Upper lobe of left lung (tissue), 6 donors: ENCODE data around the gene PRDM2. TPM values are rescaled to one million over a fixed set of nuclear protein-coding genes. Genes with fewer than 3 reads are reported as not detected.

Experiments
- ATAC-seq, 2 donors: fragments of 200-7000 bp; cut with Tn5 transposase; one replicate each; pipeline ENCODE4 v1.9.1; 2022; ENCODE audit warnings: mild to moderate bottlenecking in 2 of 2, moderate library complexity in 2 of 2; ENCODE audit not compliant: low FRiP score in 2 of 2
- DNase-seq, 2 donors: peaks; one replicate each; pipeline ENCODE4 v3.0.0-alpha.2; 2019 to 2020
- H3K27ac ChIP-seq, 4 donors: fragments of 200-600 bp; sonication (generic); one replicate each; pipeline ENCODE4 v1.5.1; 2016 to 2019
- H3K27me3 ChIP-seq, 4 donors: fragments of 200-600 bp; sonication (generic); one replicate each; pipeline ENCODE4 v1.5.1; 2017 to 2019
- H3K36me3 ChIP-seq, 4 donors: fragments of 200-600 bp; sonication (generic); one replicate each; pipeline ENCODE4 v1.5.1; 2016 to 2019
- H3K4me1 ChIP-seq, 4 donors: fragments of 200-600 bp; sonication (generic); one replicate each; pipeline ENCODE4 v1.5.1; 2018 to 2019
- H3K4me3 ChIP-seq, 4 donors: fragments of 200-600 bp; sonication (generic); one replicate each; pipeline ENCODE4 v1.5.1; 2017 to 2019; ENCODE audit warnings: mild to moderate bottlenecking in 2 of 4, moderate library complexity in 1 of 4
- H3K9me3 ChIP-seq, 4 donors: fragments of 200-600 bp; sonication (generic); one replicate each; pipeline ENCODE4 v1.5.1; 2018 to 2019
- EP300 ChIP-seq, 4 donors: sonication (generic); formaldehyde crosslinking; IDR thresholded peaks; one replicate each; pipeline ENCODE4 v1.5.1; 2017; ENCODE audit warnings: antibody characterized with exemption in 4 of 4, control low read depth in 2 of 4
- POLR2A ChIP-seq, 4 donors: fragments of 450-650 bp; IDR thresholded peaks; one replicate each; pipeline ENCODE4 v1.5.1; 2016 to 2017; ENCODE audit warnings: antibody characterized with exemption in 4 of 4, mild to moderate bottlenecking in 2 of 4
- POLR2AphosphoS5 ChIP-seq, 2 donors: sonication (generic); formaldehyde crosslinking; IDR thresholded peaks; one replicate each; pipeline ENCODE4 v1.5.1; 2017; ENCODE audit warnings: antibody characterized with exemption in 2 of 2
- WGBS, 2 donors: methylation state at CpG; one replicate each; pipeline ENCODE4 v1.1.5; 2017 to 2018; 5-methylcytosine and 5-hydroxymethylcytosine counted together
- total RNA-seq, 6 donors: library from RNA; depleted of rRNA in 4 of 6; stranded (reverse); fragments of >200 nt in 4 of 6; gene quantifications; one replicate each; pipeline versions ENCODE4 v1.1.0 to v1.2.1, GENCODE V29; 2016 to 2021
- TF ChIP-seq, protein P1 (sequence below), 6 experiments: fragments of 450-650 bp in 4 of 6; fragments of 200-600 bp in 2 of 6; sonication (generic) in 2 of 6; IDR thresholded peaks; one replicate each; pipeline ENCODE4 v1.5.1; 2016 to 2019; ENCODE audit warnings: antibody characterized with exemption in 6 of 6
- donor health status: DM: no; HTN: no; CAD: no; lungs with moderate emphysema.
- donor health status: DM: no; HTN: yes; CAD: no; lungs with severe emphysema.

Gene PRDM2
- total RNA-seq, 6 donors from 2014 or later, result 35.0 to 70.2 (median 40.9) TPM

DNA sequence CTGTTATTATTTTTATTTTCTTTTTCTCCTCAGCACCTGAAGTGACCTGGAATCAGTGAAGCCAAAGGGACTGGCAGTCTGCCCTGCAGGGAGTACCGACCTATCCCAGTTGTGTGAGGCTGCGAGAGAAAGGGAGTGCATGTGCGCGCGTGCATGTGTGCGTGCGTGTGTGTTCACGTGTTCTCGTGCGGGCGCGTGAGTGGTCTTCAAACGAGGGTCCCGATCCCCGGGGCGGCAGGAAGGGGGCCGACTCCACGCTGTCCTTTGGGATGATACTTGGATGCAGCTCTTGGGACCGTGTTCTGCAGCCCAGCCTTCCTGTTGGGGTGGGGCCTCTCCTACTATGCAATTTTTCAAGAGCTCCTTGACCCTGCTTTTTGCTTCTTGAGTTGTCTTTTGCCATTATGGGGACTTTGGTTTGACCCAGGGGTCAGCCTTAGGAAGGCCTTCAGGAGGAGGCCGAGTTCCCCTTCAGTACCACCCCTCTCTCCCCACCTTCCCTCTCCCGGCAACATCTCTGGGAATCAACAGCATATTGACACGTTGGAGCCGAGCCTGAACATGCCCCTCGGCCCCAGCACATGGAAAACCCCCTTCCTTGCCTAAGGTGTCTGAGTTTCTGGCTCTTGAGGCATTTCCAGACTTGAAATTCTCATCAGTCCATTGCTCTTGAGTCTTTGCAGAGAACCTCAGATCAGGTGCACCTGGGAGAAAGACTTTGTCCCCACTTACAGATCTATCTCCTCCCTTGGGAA is 123.3 kb downstream of the PRDM2 start:
- Histone ChIP-seq H3K4me3 (no peak overlapping the region), H3K27me3 (no peaks in the 10 kb centered on the region), H3K4me1 (no peaks in the 10 kb centered on the region), H3K27ac (no peak overlapping the region), H3K36me3 (peaks cover 0 to 32% (median 4%) of the 10 kb centered on the region in 4 donors), H3K9me3 (no peaks in the 10 kb centered on the region)
- DNase-seq, result peak in 1 of 2 donors; percentile 58
- TF ChIP-seq POLR2AphosphoS5 (IDR thresholded peaks at IDR 0.05) (no peak), POLR2A (IDR thresholded peaks at IDR 0.05) (no peak), EP300 (IDR thresholded peaks at IDR 0.05) (no peak)
- TF ChIP-seq, protein P1, sequence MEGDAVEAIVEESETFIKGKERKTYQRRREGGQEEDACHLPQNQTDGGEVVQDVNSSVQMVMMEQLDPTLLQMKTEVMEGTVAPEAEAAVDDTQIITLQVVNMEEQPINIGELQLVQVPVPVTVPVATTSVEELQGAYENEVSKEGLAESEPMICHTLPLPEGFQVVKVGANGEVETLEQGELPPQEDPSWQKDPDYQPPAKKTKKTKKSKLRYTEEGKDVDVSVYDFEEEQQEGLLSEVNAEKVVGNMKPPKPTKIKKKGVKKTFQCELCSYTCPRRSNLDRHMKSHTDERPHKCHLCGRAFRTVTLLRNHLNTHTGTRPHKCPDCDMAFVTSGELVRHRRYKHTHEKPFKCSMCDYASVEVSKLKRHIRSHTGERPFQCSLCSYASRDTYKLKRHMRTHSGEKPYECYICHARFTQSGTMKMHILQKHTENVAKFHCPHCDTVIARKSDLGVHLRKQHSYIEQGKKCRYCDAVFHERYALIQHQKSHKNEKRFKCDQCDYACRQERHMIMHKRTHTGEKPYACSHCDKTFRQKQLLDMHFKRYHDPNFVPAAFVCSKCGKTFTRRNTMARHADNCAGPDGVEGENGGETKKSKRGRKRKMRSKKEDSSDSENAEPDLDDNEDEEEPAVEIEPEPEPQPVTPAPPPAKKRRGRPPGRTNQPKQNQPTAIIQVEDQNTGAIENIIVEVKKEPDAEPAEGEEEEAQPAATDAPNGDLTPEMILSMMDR (IDR thresholded peaks at IDR 0.05), result no peak
- ATAC-seq, result no peak
- WGBS, 2 donors, result 95% methylated on average over 24 of the region's 24 CpGs

DNA sequence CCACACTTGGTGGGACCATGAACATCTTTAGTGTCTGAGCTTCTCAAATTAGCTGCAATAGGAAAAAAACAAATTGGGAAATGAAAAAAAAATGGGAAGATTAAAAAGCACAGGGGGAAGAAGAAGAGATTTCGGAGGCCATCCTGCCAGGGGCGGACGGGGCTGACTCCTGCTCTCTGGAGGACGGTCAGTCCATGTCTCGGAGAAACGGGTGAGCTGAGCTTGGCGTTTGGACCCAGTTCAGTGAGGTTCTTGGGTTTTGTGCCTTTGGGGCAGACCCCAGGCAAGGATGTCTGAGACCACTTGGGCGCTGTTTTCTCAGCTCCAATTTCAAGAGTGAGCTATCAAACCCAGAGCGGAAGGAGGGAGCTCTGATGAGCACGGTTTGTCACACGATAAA is 123.9 kb downstream of the PRDM2 start:
- Histone ChIP-seq H3K27ac (no peak overlapping the region), H3K9me3 (no peaks in the 10 kb centered on the region), H3K4me3 (no peak overlapping the region), H3K4me1 (peaks cover 0 to 3% (median under 1%) of the 10 kb centered on the region in 4 donors), H3K27me3 (no peaks in the 10 kb centered on the region), H3K36me3 (peaks cover 0 to 32% (median 4%) of the 10 kb centered on the region in 4 donors)
- TF ChIP-seq, protein P1 (IDR thresholded peaks at IDR 0.05), result no peak
- TF ChIP-seq EP300 (IDR thresholded peaks at IDR 0.05), result no peak
- no peak for TF ChIP-seq POLR2A (IDR thresholded peaks at IDR 0.05)
- no peak for TF ChIP-seq POLR2AphosphoS5 (IDR thresholded peaks at IDR 0.05)
- 83 to 90% methylated on average over 11 of the region's 11 CpGs for WGBS, 2 donors
- DNase-seq, result no peak
- ATAC-seq, result no peak

DNA sequence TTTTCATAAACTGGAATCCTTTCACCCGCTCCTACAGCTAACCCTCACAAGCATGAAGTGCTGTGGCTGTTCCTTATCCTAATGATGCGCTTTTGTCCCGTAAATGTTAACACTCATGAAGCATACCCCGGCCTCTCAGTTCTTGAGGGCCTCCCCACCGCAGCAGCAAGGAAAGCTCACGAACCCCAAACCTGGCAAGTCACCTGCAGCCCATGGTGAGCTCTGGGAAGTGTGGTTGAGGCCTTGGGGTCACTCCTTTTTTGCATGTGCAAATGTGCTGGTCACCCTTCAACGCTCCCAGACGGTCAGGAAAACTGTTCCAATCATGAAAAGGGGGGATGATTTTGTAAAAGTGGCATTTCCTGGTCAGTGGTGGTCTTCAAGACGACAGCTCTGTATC is 124.6 kb downstream of the PRDM2 start:
- ATAC-seq (no peak), DNase-seq (no peak)
- Histone ChIP-seq H3K27me3 (no peaks in the 10 kb centered on the region), H3K4me1 (peaks cover 0 to 8% (median 7%) of the 10 kb centered on the region in 4 donors), H3K9me3 (no peaks in the 10 kb centered on the region), H3K4me3 (no peak overlapping the region), H3K36me3 (peaks cover 0 to 29% (median 3%) of the 10 kb centered on the region in 4 donors), H3K27ac (no peak overlapping the region)
- 91 to 94% methylated on average over 7 to 9 of the region's 9 CpGs for WGBS, 2 donors
- TF ChIP-seq POLR2A (IDR thresholded peaks at IDR 0.05), result no peak
- no peak for TF ChIP-seq POLR2AphosphoS5 (IDR thresholded peaks at IDR 0.05)
- TF ChIP-seq EP300 (IDR thresholded peaks at IDR 0.05), result no peak
- TF ChIP-seq, protein P1 (IDR thresholded peaks at IDR 0.05), result no peak

DNA sequence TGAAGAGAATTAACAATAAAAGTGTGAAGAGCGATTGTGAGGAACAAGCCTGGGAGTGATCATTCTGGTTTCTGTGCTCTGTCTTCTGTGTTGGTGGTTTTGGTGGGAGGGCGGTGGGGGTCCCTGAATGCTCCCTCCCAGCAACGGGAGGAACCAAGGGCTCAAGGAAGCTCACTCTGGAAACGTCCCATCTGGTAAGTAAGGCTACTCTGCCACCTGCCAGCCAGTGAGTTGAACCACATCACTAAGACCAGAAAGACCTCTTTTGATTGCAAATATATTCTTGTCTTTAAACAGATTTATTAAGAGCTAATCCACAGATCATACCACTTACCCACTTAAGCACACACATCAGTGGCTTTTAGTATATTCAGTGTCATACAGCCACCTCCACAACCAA is 125.0 kb downstream of the PRDM2 start:
- 85 to 87% methylated on average over 4 of the region's 4 CpGs for WGBS, 2 donors
- Histone ChIP-seq H3K27ac (no peak overlapping the region), H3K4me3 (no peak overlapping the region), H3K4me1 (peaks cover under 1 to 12% (median 10%) of the 10 kb centered on the region in 4 donors), H3K36me3 (peaks cover 0 to 25% (median 3%) of the 10 kb centered on the region in 4 donors), H3K27me3 (no peaks in the 10 kb centered on the region), H3K9me3 (no peaks in the 10 kb centered on the region)
- ATAC-seq (no peak), DNase-seq (no peak)
- TF ChIP-seq, protein P1 (IDR thresholded peaks at IDR 0.05), result no peak
- TF ChIP-seq EP300 (IDR thresholded peaks at IDR 0.05), result no peak
- TF ChIP-seq POLR2A (IDR thresholded peaks at IDR 0.05), result no peak
- no peak for TF ChIP-seq POLR2AphosphoS5 (IDR thresholded peaks at IDR 0.05)
